HCT116 (cell line): ENCODE measurements around the gene PAQR4. TPM values are rescaled to one million over a fixed set of nuclear protein-coding genes. Genes with fewer than 3 reads are reported as not detected.

Experiments
- ATAC-seq: fragments of 200-7000 bp; cut with Tn5 transposase; 2 replicates; pipeline ENCODE4 v1.9.1; 2020; ENCODE audit warnings: mild to moderate bottlenecking, moderate library complexity
- BruUV-seq: library from RNA; stranded (reverse); fragments of 400-500 nt; replicated peaks from 2 replicates; lab custom pipeline; 2021; lab: Mats Ljungman, UMichigan
- CTCF ChIA-PET: fragments of 300-600 bp; sonication (Branson Sonifier 250); formaldehyde crosslinking; loops from one replicate; lab custom pipeline; 2021; ENCODE audit warnings: antibody characterized with exemption; lab: Charles Lee
- POLR2A ChIA-PET: fragments of 300-600, 350-600 bp; sonication (Branson Sonifier 250); formaldehyde crosslinking; loops from one replicate; lab custom pipeline; 2021; ENCODE audit warnings: antibody characterized with exemption; lab: Charles Lee
- RAD21 ChIA-PET, 2 experiments: fragments of 300-600 bp; sonication (Branson Sonifier 250); formaldehyde crosslinking; loops; one replicate each; lab custom pipeline; 2023; ENCODE audit warnings: low total read pairs in 2 of 2; ENCODE audit not compliant: uncharacterized antibody in 2 of 2, unreplicated experiment in 2 of 2, low non-redundant PET in 1 of 2; lab: Charles Lee
- DNase-seq: peaks from one replicate; pipeline ENCODE4 v3.0.0-alpha.2; 2010; ENCODE audit warnings: low read depth, low spot score
- H2AFZ ChIP-seq: fragments of 200-600 bp; shearing (Covaris generic), sonication (generic); 2 replicates; pipeline ENCODE4 v1.6.1; 2017; ENCODE audit warnings: low read depth, mixed run types, mixed read lengths, antibody characterized with exemption, low read length; ENCODE audit not compliant: poor library complexity, severe bottlenecking
- H3K27ac ChIP-seq: 2 replicates; pipeline ENCODE4 v1.5.1; 2012; ENCODE audit warnings: low read depth, low read length
- H3K27me3 ChIP-seq: fragments of 200-600 bp; sonication (generic); 2 replicates; pipeline ENCODE4 v1.6.1; 2016; ENCODE audit warnings: mixed run types, low read length, mixed read lengths; ENCODE audit not compliant: insufficient read depth
- H3K36me3 ChIP-seq, 2 experiments: fragments of 200-500 bp in 1 of 2; fragments of 200-600 bp in 1 of 2; sonication (Bioruptor generic) in 1 of 2; sonication (generic) in 1 of 2; 2 replicates each; pipeline versions ENCODE4 v1.5.1 to v1.6.1; 2014 to 2016; ENCODE audit warnings: low read length in 2 of 2, inconsistent platforms in 1 of 2, mixed read lengths in 1 of 2, mixed run types in 1 of 2; ENCODE audit not compliant: insufficient read depth in 2 of 2, control insufficient read depth in 1 of 2
- H3K4me1 ChIP-seq, 2 experiments: fragments of 200-600 bp in 1 of 2; sonication (generic) in 1 of 2; 2 replicates each; pipeline versions ENCODE4 v1.5.1 to v1.6.1; 2012 to 2017; ENCODE audit warnings: low read length in 2 of 2, inconsistent platforms in 1 of 2, mild to moderate bottlenecking in 1 of 2, mixed read lengths in 1 of 2, mixed run types in 1 of 2, moderate library complexity in 1 of 2; ENCODE audit not compliant: insufficient read depth in 2 of 2, control insufficient read depth in 1 of 2
- H3K4me2 ChIP-seq: fragments of 200-600 bp; sonication (generic); 2 replicates; pipeline ENCODE4 v1.6.1; 2017; ENCODE audit warnings: mixed run types, low read length, mixed read lengths
- H3K4me3 ChIP-seq, 2 experiments: fragments of 200-600 bp in 1 of 2; sonication (generic) in 1 of 2; replicated peaks in 1 of 2; 2 replicates each; pipeline ENCODE4 v1.5.1; 2011 to 2016; ENCODE audit warnings: low read length in 2 of 2, control low read depth in 1 of 2, low read depth in 1 of 2, mild to moderate bottlenecking in 1 of 2, mixed read lengths in 1 of 2, mixed run types in 1 of 2
- H3K79me2 ChIP-seq: fragments of 200-600 bp; sonication (generic); 2 replicates; pipeline ENCODE4 v1.6.1; 2017; ENCODE audit warnings: mild to moderate bottlenecking, mixed run types, low read length, moderate library complexity, mixed read lengths; ENCODE audit not compliant: insufficient read depth
- H3K9ac ChIP-seq: fragments of 200-600 bp; sonication (generic); 2 replicates; pipeline ENCODE4 v1.6.1; 2016; ENCODE audit warnings: low read length, mixed read lengths
- H3K9me2 ChIP-seq: fragments of 200-600 bp; sonication (generic), shearing (Covaris generic); 2 replicates; pipeline ENCODE4 v1.6.1; 2017; ENCODE audit warnings: mixed run types, mild to moderate bottlenecking, moderate library complexity; ENCODE audit not compliant: insufficient read depth
- H3K9me3 ChIP-seq, 2 experiments: fragments of 200-500 bp in 1 of 2; fragments of 200-600 bp in 1 of 2; sonication (Bioruptor generic) in 1 of 2; sonication (generic) in 1 of 2; 2 replicates each; pipeline ENCODE4 v1.6.1; 2014 to 2017; ENCODE audit warnings: low read length in 2 of 2, mixed read lengths in 2 of 2, inconsistent platforms in 1 of 2, low read depth in 1 of 2, mild to moderate bottlenecking in 1 of 2, mixed run types in 1 of 2, moderate library complexity in 1 of 2; ENCODE audit not compliant: control insufficient read depth in 1 of 2, insufficient read depth in 1 of 2
- H4K20me1 ChIP-seq: fragments of 200-600 bp; sonication (generic), shearing (Covaris generic); 2 replicates; pipeline ENCODE4 v1.6.1; 2017; ENCODE audit warnings: mixed run types, mild to moderate bottlenecking, moderate library complexity; ENCODE audit not compliant: insufficient read depth
- CEBPB ChIP-seq: IDR thresholded peaks from 2 replicates; pipeline ENCODE4 v1.6.1; 2012; ENCODE audit warnings: low read depth
- EGR1 ChIP-seq: IDR thresholded peaks from 2 replicates; pipeline ENCODE4 v1.6.1; 2012; ENCODE audit warnings: low read depth
- ELF1 ChIP-seq: IDR thresholded peaks from 2 replicates; pipeline ENCODE4 v1.6.1; 2012; ENCODE audit warnings: low read depth, borderline replicate concordance
- EZH2 ChIP-seq: fragments of 200-600 bp; sonication (generic); IDR thresholded peaks from 2 replicates; pipeline ENCODE4 v1.6.1; 2017; ENCODE audit warnings: antibody characterized with exemption, mixed run types
- EZH2phosphoT487 ChIP-seq: fragments of 200-600 bp; IDR thresholded peaks from 2 replicates; pipeline ENCODE4 v1.6.1; 2018; ENCODE audit warnings: antibody characterized with exemption, borderline replicate concordance
- FOSL1 ChIP-seq: IDR thresholded peaks from 2 replicates; pipeline ENCODE4 v1.6.1; 2012; ENCODE audit warnings: low read depth
- JUND ChIP-seq: IDR thresholded peaks from 2 replicates; pipeline ENCODE4 v1.6.1; 2012
- POLR2A ChIP-seq: IDR thresholded peaks from 2 replicates; pipeline ENCODE4 v1.7.0; 2011; ENCODE audit warnings: borderline replicate concordance; ENCODE audit not compliant: insufficient read depth, insufficient read length; ENCODE audit errors: extremely low read depth
- POLR2AphosphoS5 ChIP-seq: IDR thresholded peaks from 2 replicates; pipeline ENCODE4 v1.6.1; 2011; ENCODE audit warnings: mild to moderate bottlenecking, low read depth, low read length, moderate library complexity
- RAD21 ChIP-seq: IDR thresholded peaks from 2 replicates; pipeline ENCODE4 v1.6.1; 2012; ENCODE audit warnings: low read depth, mild to moderate bottlenecking
- SRF ChIP-seq: IDR thresholded peaks from 2 replicates; pipeline ENCODE4 v1.6.1; 2012; ENCODE audit warnings: low read depth
- TCF7L2 ChIP-seq: IDR thresholded peaks from 2 replicates; pipeline ENCODE4 v1.7.0; 2011; ENCODE audit warnings: borderline replicate concordance, inconsistent platforms; ENCODE audit not compliant: insufficient read depth, insufficient read length; ENCODE audit errors: extremely low read depth
- YY1 ChIP-seq: IDR thresholded peaks from 2 replicates; pipeline ENCODE4 v1.6.1; 2011; ENCODE audit warnings: low read length, low read depth, moderate library complexity, mild to moderate bottlenecking; ENCODE audit not compliant: insufficient replicate concordance; ENCODE audit errors: extremely low read depth
- ZFX ChIP-seq: fragments of 450-650 bp; IDR thresholded peaks from 2 replicates; pipeline ENCODE4 v1.6.1; 2017
- ZNF274 ChIP-seq: fragments of 200-500 bp; sonication (Bioruptor generic); IDR thresholded peaks from 2 replicates; pipeline ENCODE4 v1.6.1; 2014; ENCODE audit warnings: mild to moderate bottlenecking, low read depth, low read length, inconsistent platforms
- intact Hi-C: fragments of 100-400 bp; cut with micrococcal nuclease; formaldehyde crosslinking; loops from 2 replicates; pipeline ENCODE4 v1.10.0; 2022
- total RNA-seq: library from RNA; stranded (reverse); gene quantifications from one replicate; pipeline ENCODE4 v1.2.1, GENCODE V29; 2021; ENCODE audit not compliant: unreplicated experiment
- TF ChIP-seq, protein P1 (sequence below): IDR thresholded peaks from 2 replicates; pipeline ENCODE4 v1.6.1; 2012
- TF ChIP-seq, protein P2 (sequence below): IDR thresholded peaks from 2 replicates; pipeline ENCODE4 v1.6.1; 2012; ENCODE audit warnings: low read depth
- TF ChIP-seq, protein P3 (sequence below): IDR thresholded peaks from 2 replicates; pipeline ENCODE4 v1.6.1; 2012

The PAQR4 gene
- total RNA-seq, 1 experiment from 2014 or later = 45.6 TPM

DNA sequence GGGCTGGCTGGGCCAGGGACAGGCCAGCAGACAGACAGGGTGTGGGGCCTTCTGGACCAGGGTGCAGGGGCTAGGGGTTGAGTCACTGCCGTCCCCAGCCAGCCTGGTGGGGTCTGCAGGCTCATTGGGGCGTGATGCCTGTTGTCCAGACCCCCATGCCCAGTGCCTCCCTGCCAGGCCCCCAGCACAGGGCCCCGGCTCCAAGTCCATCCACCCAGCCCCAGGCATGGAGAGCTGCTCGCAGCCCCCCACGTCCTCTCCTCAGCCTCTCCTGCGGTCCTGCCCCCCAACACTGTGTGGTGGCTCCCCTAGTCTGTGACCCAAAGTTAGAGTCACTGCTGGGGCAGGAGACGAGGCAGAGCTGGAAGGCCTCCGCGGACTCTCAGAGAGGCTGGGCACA, 18.1 kb downstream of the PAQR4 start (continued):
- no peak for TF ChIP-seq POLR2A
- TF ChIP-seq TCF7L2 = no peak
- TF ChIP-seq, protein P1, sequence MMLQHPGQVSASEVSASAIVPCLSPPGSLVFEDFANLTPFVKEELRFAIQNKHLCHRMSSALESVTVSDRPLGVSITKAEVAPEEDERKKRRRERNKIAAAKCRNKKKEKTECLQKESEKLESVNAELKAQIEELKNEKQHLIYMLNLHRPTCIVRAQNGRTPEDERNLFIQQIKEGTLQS = no peak
- no peak for TF ChIP-seq ELF1
- TF ChIP-seq RAD21 = no peak
- no peak for TF ChIP-seq CEBPB
- no peak for TF ChIP-seq SRF
- no peak for TF ChIP-seq ZFX

DNA sequence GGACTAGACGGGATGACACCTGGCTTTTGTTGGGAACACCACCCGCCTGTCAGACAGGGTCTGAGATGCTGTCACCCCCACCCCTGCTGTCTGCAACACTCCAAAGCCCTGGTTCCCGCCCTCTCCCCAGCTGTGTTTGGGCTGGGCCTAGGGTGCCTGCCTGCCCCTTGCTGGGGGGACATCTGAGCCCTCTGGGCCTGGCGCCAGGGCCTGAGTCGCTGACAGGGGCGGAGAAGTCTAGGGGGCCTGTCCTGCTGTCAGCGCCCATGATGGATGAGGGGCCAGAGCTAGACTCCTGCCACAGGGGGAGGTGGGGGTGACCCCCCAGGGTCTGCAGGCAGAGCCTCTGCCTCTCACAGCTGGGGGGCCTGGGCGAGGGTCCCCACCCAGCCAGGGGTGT, 18.7 kb downstream of the PAQR4 start:
- CTCF ChIA-PET = no interaction called here

More for the DNA sequence above, 18.7 kb downstream of the PAQR4 start:
- ATAC-seq (no peak), DNase-seq (no peak)
- H4K20me1 ChIP-seq = no peaks in the 10 kb centered on the region
- no peaks in the 10 kb centered on the region for H3K79me2 ChIP-seq
- no TSS peak for BruUV-seq
- no peak overlapping the region for H3K4me2 ChIP-seq
- peaks cover 20 to 36% of the 10 kb centered on the region in 2 experiments for H3K4me1 ChIP-seq
- ChIA-PET POLR2A (no interaction called here), RAD21 (no interaction called here)
- no peaks in the 10 kb centered on the region for H3K9me2 ChIP-seq
- H3K9ac ChIP-seq = no peak overlapping the region
- no peaks in the 10 kb centered on the region for H3K36me3 ChIP-seq
- H3K4me3 ChIP-seq = no peak overlapping the region
- H3K27ac ChIP-seq = no peak overlapping the region
- no peaks in the 10 kb centered on the region for H3K9me3 ChIP-seq
- no peaks in the 10 kb centered on the region for H3K27me3 ChIP-seq
- no peak overlapping the region for H2AFZ ChIP-seq
- TF ChIP-seq TCF7L2 (no peak), POLR2AphosphoS5 (no peak), ELF1 (no peak), YY1 (no peak), EZH2phosphoT487 (no peak), SRF (no peak), ZNF274 (no peak), EGR1 (no peak), FOSL1 (no peak), CEBPB (no peak), RAD21 (no peak), JUND (no peak), EZH2 (no peak), ZFX (no peak), POLR2A (no peak)
- TF ChIP-seq, protein P2, sequence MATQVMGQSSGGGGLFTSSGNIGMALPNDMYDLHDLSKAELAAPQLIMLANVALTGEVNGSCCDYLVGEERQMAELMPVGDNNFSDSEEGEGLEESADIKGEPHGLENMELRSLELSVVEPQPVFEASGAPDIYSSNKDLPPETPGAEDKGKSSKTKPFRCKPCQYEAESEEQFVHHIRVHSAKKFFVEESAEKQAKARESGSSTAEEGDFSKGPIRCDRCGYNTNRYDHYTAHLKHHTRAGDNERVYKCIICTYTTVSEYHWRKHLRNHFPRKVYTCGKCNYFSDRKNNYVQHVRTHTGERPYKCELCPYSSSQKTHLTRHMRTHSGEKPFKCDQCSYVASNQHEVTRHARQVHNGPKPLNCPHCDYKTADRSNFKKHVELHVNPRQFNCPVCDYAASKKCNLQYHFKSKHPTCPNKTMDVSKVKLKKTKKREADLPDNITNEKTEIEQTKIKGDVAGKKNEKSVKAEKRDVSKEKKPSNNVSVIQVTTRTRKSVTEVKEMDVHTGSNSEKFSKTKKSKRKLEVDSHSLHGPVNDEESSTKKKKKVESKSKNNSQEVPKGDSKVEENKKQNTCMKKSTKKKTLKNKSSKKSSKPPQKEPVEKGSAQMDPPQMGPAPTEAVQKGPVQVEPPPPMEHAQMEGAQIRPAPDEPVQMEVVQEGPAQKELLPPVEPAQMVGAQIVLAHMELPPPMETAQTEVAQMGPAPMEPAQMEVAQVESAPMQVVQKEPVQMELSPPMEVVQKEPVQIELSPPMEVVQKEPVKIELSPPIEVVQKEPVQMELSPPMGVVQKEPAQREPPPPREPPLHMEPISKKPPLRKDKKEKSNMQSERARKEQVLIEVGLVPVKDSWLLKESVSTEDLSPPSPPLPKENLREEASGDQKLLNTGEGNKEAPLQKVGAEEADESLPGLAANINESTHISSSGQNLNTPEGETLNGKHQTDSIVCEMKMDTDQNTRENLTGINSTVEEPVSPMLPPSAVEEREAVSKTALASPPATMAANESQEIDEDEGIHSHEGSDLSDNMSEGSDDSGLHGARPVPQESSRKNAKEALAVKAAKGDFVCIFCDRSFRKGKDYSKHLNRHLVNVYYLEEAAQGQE = no peak
- TF ChIP-seq, protein P1 = no peak
- TF ChIP-seq, protein P3, sequence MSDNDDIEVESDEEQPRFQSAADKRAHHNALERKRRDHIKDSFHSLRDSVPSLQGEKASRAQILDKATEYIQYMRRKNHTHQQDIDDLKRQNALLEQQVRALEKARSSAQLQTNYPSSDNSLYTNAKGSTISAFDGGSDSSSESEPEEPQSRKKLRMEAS = no peak
- intact Hi-C loops = no loop called here
